ENCODE results near the gene NPR2.

The NPR2 gene

GRCh38 chr9:35842795-35843194 lies 51.4 kb downstream of the NPR2 start:
- in situ Hi-C loops (cut with HindIII; ENCODE audit: low pct_ligation_motif_present, low pct_unique_long_range_greater_than_20kb, low sequenced_read_pairs): no loop called here
- no peak for DNase-seq

DNA sequence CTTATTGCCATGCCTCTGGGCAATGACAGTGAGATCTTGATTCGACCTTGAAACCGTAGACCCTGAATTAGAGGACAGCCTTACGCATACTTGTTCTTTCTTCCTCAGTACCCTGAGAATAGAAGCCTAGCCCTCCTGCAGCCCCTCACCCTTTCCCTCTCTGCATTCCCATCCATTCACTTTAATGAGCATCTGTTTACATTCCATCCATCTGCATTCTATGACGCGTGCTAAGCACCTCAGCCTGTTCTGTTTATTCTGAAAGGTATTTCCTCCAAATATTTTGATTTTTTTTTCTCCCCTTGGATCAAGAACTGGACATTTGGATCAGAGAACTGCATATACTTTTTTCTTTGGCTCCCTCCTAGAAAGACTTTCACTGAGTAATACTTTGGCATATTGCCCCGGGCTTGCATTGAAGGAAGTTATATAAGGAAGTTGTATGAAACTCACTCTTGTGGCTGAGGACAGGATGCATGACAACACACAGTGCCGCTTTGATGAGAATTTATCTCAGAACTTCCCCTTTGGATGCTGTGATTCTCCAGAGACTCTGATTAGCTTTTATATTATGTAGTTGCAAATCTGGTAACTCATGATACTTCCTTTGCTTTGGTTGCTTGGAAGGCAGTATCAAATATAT lies 53.4 kb downstream of the NPR2 start:
- in situ Hi-C loops (cut with HindIII; ENCODE audit: low pct_ligation_motif_present, low pct_unique_long_range_greater_than_20kb, low sequenced_read_pairs): no loop called here
- peak; percentile 66 for DNase-seq

DNA sequence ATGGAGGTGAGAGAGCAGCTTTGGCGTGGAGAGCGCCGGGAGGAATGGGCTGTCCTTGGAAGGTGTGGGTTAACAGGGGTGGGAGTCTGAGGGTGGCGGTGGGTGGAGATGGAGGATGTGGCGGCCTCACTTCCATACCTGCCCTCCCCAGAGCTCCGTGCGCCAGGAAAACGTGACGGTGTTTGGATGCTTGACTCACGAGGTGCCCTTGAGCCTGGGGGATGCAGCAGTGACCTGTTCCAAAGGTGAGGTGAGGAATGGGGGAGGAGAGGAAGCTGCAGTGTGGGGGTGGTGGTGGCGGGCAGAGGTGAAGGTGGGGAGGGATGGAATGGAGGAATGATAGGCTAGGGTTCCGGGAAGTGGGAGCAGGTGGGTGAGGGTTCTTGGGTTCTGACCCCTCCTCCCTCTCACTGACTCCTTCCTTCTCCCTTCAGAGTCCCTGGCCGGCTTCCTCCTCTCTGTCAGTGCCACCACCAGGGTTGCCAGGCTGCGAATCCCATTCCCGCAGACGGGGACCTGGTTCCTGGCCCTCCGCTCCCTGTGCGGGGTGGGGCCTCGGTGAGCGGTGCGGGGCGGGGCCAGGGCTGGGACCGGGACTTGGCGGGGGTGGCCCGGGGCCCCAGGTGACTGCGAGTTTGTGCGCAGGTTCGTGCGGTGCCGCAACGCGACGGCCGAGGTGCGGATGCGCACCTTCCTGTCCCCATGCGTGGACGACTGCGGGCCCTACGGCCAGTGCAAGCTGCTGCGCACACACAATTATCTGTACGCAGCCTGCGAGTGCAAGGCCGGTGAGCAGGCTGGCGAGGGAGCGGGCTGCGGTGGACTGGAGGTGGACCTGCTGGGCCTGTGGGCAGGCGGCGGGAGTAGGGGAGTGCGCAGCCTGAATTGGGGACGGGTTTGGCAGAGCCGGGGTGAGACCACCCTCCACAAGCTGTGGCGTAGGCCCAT lies 54.7 kb downstream of the NPR2 start:
- no peak for DNase-seq
- in situ Hi-C loops (cut with HindIII; ENCODE audit: low pct_ligation_motif_present, low pct_unique_long_range_greater_than_20kb, low sequenced_read_pairs): no loop called here

- no peak for DNase-seq
- in situ Hi-C loops (cut with HindIII; ENCODE audit: low pct_ligation_motif_present, low pct_unique_long_range_greater_than_20kb, low sequenced_read_pairs): no loop called here
These were observed 56.6 kb downstream of the NPR2 start for GRCh38 chr9:35847792-35848572.

GRCh38 chr9:35852267-35852815 lies 61.0 kb downstream of the NPR2 start:
- no peak for DNase-seq
- in situ Hi-C loops (cut with HindIII; ENCODE audit: low pct_ligation_motif_present, low pct_unique_long_range_greater_than_20kb, low sequenced_read_pairs): no loop called here

- DNase-seq: no peak
- in situ Hi-C loops (cut with HindIII; ENCODE audit: low pct_ligation_motif_present, low pct_unique_long_range_greater_than_20kb, low sequenced_read_pairs): no loop called here
These were observed 61.8 kb downstream of the NPR2 start for GRCh38 chr9:35852876-35853865.

DNA sequence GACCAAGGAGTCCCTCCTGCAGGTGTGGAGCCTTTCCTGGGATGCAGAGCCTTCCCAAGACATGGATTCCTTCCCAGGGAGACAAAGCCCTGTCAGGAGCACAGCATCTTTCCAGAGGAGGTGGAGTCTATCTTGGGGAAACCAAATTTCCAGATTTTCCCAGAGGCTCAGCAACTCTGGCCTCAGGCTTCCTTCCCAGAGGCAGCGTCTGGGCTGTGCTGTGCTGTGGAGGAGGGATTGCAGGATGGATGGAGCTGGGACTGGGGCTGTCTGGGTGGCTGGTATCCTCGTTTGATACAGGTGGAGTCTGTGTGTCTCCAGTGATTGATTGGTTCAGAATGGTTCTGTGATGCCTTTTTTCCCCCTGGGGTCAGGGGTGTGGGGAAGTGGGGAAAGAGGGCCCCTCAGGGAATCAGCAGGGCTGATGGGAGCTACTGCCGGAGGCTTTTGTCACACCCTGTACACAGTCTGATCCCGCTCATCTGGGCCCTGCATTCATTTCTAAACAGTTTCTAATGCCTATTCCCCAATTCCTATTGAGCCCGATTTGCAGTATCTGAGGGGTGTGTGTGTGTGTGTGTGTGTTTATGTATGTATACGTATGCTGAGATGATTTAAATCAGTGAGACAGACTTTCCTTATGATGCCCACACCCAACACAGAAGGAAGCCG lies 62.8 kb downstream of the NPR2 start:
- DNase-seq: no peak
- in situ Hi-C loops (cut with HindIII; ENCODE audit: low pct_ligation_motif_present, low pct_unique_long_range_greater_than_20kb, low sequenced_read_pairs): no loop called here

DNA sequence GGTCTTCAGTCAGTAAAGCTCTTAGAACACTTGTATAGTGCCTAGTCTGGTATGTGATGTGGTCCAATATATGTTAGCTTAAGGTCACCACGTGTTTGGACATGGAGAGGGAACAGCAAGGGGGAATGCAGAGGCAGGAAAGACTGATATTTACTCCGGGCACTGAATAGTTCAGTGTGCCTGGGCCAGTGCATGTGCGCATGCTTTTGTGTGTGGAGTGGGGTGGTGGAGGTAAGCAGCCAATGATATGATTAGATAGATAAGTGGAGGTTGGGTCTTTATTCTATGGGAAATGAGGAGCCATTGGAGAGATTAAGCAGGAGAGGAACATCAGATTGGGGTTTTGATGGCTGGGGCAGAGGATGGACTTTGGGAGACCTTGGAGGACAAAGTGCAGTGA lies 64.8 kb downstream of the NPR2 start:
- in situ Hi-C loops (cut with HindIII; ENCODE audit: low pct_ligation_motif_present, low pct_unique_long_range_greater_than_20kb, low sequenced_read_pairs): no loop called here
- DNase-seq: no peak

DNA sequence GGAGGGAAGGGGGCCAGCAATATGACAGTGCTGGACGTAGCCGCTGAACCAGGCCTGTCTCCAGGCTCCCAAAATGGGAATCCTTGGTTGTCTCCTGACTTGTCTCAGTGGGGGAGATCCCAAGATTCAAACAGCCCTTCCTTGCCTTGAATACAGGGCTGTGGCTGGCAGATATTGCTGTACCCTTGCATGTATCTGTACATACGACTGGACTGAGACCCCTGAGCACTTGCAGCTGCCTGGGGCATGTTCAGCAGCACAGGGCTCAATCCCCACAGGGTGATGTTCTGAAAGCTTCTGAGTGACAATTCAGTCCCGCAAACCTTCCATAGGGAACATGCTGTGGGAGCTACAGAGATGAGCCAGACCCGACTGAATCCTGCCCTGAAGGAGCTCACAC lies 65.5 kb downstream of the NPR2 start:
- no peak for DNase-seq
- in situ Hi-C loops (cut with HindIII; ENCODE audit: low pct_ligation_motif_present, low pct_unique_long_range_greater_than_20kb, low sequenced_read_pairs): no loop called here

DNA sequence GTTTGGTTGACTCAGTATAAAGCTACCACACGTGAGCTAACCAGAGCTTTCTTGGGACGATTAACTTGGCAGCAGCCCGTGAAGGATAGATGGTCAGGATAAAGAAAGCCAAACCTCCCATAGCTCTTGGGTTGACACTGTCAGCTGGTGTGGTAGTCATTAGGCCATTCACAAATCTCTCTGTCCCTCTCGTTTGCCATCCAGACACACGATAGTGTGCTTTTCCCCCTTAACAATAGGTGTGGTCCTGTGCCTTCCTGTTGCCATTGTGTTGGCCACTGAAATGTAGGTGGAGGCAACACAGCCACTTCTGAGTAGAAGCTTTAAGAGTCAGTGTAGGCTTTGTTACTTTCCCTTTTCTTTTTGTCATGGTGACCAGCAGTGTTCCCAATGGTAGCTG lies 67.1 kb downstream of the NPR2 start:
- no peak for DNase-seq
- in situ Hi-C loops (cut with HindIII; ENCODE audit: low pct_ligation_motif_present, low pct_unique_long_range_greater_than_20kb, low sequenced_read_pairs): no loop called here

Measured in ACHN (cell line).